ENCODE results near the gene UCHL1.
"Not testable (repeated sequence)": the region's sequence is repeated elsewhere in the genome, so short reads cannot be mapped to it uniquely, and the experiment has no call there.

Gene UCHL1

DNA sequence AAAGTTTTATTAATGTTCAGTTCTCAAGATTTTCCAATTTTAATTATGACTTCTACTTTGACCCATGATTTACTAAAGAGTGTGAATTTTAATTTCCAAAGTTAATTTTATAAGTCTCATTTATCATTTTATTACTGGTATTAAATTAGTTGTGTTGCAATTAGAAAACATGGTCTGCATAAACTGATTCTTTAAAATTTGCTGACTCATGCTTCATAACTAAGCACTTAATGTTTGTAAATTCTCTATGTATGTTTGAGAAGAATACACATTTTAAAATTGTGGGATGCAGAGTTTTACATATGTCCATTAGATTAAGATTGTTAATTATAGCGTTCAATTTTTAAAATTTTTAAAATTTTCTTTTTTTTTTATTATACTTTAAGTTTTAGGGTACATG, 20.2 kb upstream of the UCHL1 start:
- DNase-seq (ENCODE audit: low read depth): no peak

DNA sequence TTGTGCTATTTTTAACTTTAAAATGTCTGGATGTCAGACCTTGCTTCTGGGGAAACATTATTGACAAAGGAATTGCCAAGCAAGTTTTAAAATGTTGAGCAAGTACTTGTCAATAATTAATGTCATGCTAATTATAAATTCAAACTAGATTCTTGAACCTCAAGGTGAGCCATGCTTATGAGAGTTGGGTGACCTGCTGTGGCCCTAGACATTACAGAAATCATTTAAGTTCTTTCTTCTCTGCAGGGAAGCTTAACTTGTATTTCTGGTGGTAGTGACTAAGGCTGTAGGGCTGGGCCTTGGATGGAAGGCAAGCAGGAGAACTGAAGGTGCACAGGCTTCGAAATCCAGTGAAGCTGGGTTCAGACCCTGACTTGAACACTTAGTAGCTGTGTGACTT, 14.8 kb upstream of the UCHL1 start:
- DNase-seq (ENCODE audit: low read depth): no peak

DNA sequence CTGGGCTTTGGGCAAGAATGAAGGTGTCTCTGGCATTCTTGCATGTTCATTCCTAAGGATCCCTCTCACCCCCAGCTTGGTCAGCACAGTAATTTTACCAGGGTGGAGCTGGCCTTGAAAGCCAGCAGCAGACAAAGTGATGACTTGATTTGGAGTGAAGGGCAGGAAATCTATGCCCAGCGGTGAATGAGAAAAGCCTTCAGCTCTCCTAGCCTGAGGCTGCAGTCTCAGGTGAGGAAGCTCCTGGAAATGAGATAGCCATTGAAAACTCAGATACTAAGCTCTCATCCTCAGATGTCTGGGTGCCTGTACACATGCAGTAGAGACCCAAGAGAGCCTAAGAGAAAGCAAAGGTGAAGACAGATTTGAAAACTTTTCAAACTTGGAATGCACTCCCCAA, 10.7 kb upstream of the UCHL1 start:
- no peak for DNase-seq (ENCODE audit: low read depth)

DNA sequence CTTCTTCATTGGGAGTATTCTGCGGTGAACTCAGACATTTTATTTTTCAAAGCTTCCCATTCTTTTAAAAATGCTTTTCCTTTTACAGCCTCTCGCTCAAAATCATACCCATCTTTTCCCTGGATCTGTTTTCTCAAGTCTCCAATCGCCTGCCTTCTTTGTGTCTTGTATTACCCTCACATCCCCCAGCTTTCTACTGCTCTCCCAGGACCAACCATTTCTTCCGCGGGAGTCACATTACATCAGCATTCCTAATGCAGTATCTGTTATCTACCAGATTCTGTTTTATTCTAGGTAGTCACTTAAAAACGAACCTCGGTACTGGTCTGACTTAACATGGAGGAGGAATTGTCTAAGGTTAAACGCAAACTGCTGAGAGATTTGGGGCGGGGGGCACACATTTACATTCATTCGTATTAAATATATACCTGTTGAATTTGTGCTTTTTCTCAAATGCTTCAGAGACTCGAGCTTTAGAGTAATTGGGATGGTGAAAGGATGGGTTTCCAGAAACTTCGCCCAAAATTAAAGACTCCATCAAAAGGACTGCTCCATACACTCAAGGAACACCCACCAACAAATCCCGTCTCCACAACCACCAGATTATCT, 493 bp upstream of the UCHL1 start:
- no peak for DNase-seq (ENCODE audit: low read depth)

DNA sequence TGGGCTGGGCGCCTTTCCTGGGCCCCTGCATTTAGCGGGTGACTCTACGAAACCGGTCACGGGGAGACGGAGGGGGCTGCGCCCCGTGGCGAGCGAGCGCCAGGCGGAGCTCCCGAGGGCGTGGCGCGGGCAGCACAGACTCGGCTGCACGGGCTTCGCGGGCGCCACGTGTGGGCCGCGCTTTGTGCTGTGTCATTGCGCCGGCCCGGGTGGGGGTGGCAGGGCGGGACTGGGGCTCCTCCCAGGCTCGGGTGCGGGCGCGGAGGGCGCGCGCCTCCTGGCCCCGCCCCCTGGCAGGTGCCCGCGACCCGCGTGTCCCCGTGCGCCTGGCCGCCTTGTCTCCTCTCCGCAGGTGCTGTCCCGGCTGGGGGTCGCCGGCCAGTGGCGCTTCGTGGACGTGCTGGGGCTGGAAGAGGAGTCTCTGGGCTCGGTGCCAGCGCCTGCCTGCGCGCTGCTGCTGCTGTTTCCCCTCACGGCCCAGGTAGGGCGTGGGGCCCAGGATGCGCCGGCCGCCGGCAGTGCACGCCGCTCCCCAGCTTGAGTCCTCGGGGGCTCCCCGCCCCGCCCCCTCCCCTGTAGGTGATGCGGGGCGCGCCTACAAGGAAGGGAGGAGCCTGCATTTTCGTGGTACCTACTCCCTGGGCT, 651 bp downstream of the UCHL1 start:
- DNase-seq (ENCODE audit: low read depth): no peak

- DNase-seq (ENCODE audit: low read depth): no peak
Observed at GRCh38 chr4:41257906-41258305, 1.2 kb downstream of the UCHL1 start.

GRCh38 chr4:41258783-41259182, 2.1 kb downstream of the UCHL1 start:
- no peak for DNase-seq (ENCODE audit: low read depth)

DNA sequence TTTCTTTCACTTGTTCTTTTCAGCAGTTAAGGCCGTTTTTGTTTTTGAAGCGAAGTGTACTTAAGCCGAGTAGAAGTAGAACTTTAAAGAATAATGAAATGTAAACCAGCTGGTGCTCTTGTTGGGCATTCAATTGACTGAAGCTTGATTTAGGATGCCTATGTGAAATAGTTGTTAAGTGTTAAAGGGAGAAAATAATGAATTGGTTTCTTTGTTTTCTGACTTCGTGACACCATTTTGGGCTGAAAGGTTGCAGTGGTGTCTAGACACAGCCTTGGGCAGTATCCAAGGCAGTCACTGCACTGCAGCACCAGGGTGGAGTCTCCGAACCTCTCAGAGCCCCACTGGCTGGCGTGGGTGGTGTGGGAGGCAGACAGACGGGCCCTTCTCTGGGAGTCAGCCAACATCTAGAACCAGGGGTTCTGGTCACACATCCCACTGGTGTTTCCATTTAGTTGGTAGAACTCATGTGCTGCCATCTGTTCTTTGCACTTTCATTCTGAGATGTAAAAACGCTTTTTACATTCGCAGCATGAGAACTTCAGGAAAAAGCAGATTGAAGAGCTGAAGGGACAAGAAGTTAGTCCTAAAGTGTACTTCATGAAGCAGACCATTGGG, 3.5 kb downstream of the UCHL1 start:
- no peak for DNase-seq (ENCODE audit: low read depth)

GRCh38 chr4:41262198-41262597, 5.5 kb downstream of the UCHL1 start:
- DNase-seq (ENCODE audit: low read depth): no peak

- no peak for DNase-seq (ENCODE audit: low read depth)
Observed at GRCh38 chr4:41264212-41264611, 7.5 kb downstream of the UCHL1 start.

DNA sequence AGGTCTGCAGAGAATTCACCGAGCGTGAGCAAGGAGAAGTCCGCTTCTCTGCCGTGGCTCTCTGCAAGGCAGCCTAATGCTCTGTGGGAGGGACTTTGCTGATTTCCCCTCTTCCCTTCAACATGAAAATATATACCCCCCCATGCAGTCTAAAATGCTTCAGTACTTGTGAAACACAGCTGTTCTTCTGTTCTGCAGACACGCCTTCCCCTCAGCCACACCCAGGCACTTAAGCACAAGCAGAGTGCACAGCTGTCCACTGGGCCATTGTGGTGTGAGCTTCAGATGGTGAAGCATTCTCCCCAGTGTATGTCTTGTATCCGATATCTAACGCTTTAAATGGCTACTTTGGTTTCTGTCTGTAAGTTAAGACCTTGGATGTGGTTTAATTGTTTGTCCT, 11.3 kb downstream of the UCHL1 start:
- no peak for DNase-seq (ENCODE audit: low read depth)

GRCh38 chr4:41268721-41269517, 12.2 kb downstream of the UCHL1 start:
- no peak for DNase-seq (ENCODE audit: low read depth)

DNA sequence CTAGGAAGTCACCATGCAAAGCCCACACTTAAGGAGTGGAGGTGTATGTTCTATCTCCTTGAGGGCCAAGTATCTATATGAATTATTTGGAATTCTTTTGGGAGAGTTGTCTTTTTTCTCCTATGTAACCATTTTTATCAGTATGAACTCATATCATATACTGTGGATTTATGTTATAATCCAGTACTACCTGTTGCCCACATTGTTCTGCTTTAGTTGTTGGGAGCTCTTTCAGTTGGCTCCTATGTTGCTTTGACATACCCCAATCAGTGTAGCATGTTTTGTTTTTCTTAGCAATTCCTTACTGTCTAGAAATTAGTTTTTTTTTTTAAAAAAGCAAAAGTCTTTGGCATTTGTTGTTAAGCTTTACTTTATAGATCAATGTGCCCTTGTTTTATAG, 13.0 kb downstream of the UCHL1 start:
- DNase-seq (ENCODE audit: low read depth): no peak

DNA sequence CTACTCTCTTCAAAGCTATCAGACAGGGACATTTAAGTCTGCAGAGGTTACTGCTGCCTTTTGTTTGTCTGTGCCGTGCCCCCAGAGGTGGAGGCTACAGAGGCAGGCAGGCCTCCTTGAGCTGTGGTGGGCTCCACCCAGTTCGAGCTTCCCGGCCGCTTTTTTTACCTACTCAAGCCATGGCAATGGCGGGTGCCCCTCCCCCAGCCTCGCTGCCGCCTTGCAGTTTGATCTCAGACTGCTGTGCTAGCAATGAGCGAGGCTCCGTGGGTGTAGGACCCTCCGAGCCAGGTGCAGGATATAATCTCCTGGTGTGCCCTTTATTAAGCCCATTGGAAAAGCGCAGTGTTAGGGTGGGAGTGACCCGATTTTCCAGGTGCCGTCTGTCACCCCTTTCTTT, 19.2 kb downstream of the UCHL1 start:
- DNase-seq (ENCODE audit: low read depth): not testable (repeated sequence)

GRCh38 chr4:41280010-41280409, 23.3 kb downstream of the UCHL1 start:
- DNase-seq (ENCODE audit: low read depth): no peak

DNA sequence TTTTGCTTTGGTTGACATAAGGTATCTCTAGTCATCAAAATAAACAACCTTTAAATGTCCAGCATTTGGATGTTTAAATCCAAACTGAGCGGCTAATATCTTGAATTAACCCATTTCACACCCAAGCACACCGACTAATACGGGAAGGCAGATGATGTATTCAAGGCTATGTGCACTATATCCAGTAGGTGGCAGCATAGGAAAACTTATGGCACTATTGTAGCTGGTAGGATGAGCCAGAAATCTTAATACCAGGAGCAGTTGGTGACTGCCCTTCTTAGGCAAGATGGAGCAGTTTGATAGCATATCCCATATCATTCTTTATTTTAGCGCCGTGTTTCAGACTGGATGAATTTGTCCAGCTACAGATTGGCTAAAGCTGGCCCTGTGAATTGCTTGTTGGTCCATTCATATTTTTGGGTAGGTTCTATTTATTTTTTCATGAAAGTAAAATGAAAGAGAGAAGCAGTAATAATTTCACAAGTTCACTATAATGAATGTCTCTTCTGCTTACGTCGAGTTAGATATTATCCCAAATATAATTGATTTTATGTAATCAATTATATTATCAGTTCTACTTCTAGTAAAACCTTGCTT, 24.4 kb downstream of the UCHL1 start:
- no peak for DNase-seq (ENCODE audit: low read depth)

GRCh38 chr4:41282366-41282765, 25.6 kb downstream of the UCHL1 start:
- DNase-seq (ENCODE audit: low read depth): no peak

GRCh38 chr4:41285202-41285863, 28.6 kb downstream of the UCHL1 start:
- no peak for DNase-seq (ENCODE audit: low read depth)

DNA sequence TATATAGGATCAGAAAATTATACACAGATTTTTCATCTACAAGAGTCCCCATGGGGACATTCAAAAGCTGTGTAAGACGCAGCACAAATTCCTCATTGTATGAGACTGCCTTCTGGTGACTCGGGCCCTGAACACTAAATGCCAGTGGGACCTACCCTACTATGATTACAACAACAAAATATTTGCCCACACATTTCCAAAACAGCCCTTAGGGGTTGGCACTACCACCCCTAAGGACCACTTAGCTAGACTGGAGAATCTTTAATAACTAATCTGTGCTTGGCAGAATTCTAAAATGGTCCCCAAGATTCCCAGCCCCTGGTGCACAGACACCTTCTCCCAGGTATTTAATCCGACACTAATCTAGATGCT, 29.1 kb downstream of the UCHL1 start:
- no peak for DNase-seq (ENCODE audit: low read depth)

DNA sequence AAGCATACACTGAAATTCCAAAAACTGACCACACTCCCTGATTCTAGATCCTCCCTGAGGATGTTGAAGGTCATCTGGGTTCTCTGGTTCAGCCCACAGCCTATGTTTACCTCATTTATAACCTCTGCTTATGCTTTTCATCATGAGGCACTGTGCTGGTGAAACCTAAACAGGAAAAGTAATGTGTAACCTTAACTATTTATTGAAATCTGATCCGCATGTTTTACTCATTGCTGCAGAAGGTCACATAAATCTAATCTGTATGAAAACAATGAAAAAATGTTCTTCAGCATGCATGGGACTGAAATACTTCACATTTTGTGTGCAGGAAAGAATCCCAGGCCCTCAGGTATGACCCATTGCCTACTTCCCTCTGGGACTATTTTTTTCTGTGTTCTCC, 30.3 kb downstream of the UCHL1 start:
- no peak for DNase-seq (ENCODE audit: low read depth)

DNA sequence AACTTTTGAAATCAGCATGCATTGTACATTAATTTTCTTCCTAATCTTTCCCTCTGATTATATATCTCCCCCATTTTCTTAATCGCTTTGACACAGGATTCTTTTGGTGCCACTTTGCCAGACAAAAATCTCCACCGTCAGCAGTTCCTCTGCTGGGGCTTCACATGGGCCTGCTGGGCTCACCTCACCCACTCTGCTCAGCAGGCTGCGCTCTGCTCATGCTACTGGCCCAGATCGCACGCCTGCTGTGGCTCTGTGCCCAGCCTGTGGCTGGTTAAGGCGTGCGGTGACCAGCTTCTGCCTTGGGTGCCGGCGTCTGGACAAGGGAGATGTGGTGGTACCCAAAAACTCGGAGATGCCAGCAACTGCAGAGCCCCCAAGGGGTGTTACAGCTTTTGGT, 31.1 kb downstream of the UCHL1 start:
- DNase-seq (ENCODE audit: low read depth): no peak

DNA sequence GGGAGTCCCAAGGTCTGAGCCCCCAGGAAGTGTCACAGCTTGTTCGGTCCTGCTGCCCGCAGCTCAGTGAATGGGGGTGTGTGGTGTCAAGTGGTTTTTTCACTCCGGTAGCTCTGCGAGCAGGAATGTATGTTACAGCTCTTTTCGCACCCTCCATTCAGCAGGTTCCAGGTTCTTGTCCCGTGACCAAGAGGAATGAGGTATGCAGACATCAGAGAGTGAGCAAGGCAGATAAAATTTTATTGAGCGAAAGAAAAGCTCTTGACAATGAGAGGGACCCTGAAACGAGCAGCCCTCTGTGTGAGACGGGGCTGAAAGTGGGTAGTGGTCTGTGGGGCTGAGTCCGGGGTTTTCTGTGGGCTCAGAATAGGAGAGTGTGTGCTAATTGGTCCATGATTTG, 31.5 kb downstream of the UCHL1 start:
- DNase-seq (ENCODE audit: low read depth): no peak
